ENCODE data around the gene PCSK6. TPM values are rescaled to one million over a fixed set of nuclear protein-coding genes. Genes with fewer than 3 reads are reported as not detected.

PCSK6 gene
- total RNA-seq, 4 donors from 2014 or later = 9.7 to 20.5 (median 13.1) TPM

- ATAC-seq (ENCODE audit: low FRiP score) = no peak
- no peak for TF ChIP-seq CTCF (IDR thresholded peaks at IDR 0.05)
- no peak for DNase-seq (ENCODE audit: low spot score)
Observed at GRCh38 chr15:101390462-101390861, 99.0 kb downstream of the PCSK6 start.

- ATAC-seq (ENCODE audit: low FRiP score) = no peak
- DNase-seq (ENCODE audit: low spot score) = no peak
- no peak for TF ChIP-seq CTCF (IDR thresholded peaks at IDR 0.05)
Observed at GRCh38 chr15:101390060-101390459, 99.4 kb downstream of the PCSK6 start.

- DNase-seq (ENCODE audit: low spot score) = no peak
- TF ChIP-seq CTCF (IDR thresholded peaks at IDR 0.05) = no peak
- ATAC-seq (ENCODE audit: low FRiP score) = no peak
Observed at GRCh38 chr15:101389362-101389761, 100.1 kb downstream of the PCSK6 start.

GRCh38 chr15:101388046-101388445, 101.5 kb downstream of the PCSK6 start:
- DNase-seq (ENCODE audit: low spot score) (no peak), ATAC-seq (ENCODE audit: low FRiP score) (no peak)
- no peak for TF ChIP-seq CTCF (IDR thresholded peaks at IDR 0.05)

GRCh38 chr15:101387574-101387973, 101.9 kb downstream of the PCSK6 start:
- ATAC-seq (ENCODE audit: low FRiP score) = no peak
- no peak for DNase-seq (ENCODE audit: low spot score)
- no peak for TF ChIP-seq CTCF (IDR thresholded peaks at IDR 0.05)

GRCh38 chr15:101386967-101387366, 102.5 kb downstream of the PCSK6 start:
- DNase-seq (ENCODE audit: low spot score) = no peak
- TF ChIP-seq CTCF (IDR thresholded peaks at IDR 0.05) = no peak
- ATAC-seq (ENCODE audit: low FRiP score) = no peak

- no peak for TF ChIP-seq CTCF (IDR thresholded peaks at IDR 0.05)
- no peak for ATAC-seq (ENCODE audit: low FRiP score)
- no peak for DNase-seq (ENCODE audit: low spot score)
Observed at GRCh38 chr15:101386006-101386405, 103.5 kb downstream of the PCSK6 start.

Data from omental fat pad (tissue), 4 donors.